ENCODE results near the gene DDI2.

Gene DDI2

GRCh38 chr1:15705184-15705566, 87.9 kb downstream of the DDI2 start:
- no peak for DNase-seq

GRCh38 chr1:15706751-15707150, 89.5 kb downstream of the DDI2 start:
- no peak for DNase-seq

GRCh38 chr1:15707239-15707925, 90.1 kb downstream of the DDI2 start:
- DNase-seq: no peak

GRCh38 chr1:15708486-15709137, 91.4 kb downstream of the DDI2 start:
- DNase-seq: no peak

- DNase-seq: no peak
These were observed 92.0 kb downstream of the DDI2 start for GRCh38 chr1:15709226-15709625.

- no peak for DNase-seq
These were observed 94.9 kb downstream of the DDI2 start for GRCh38 chr1:15712168-15712567.

GRCh38 chr1:15714406-15715136, 97.3 kb downstream of the DDI2 start:
- no peak for DNase-seq

GRCh38 chr1:15717418-15718125, 100.3 kb downstream of the DDI2 start:
- no peak for DNase-seq

GRCh38 chr1:15718199-15718601, 100.9 kb downstream of the DDI2 start:
- DNase-seq: no peak

All from hematopoietic multipotent progenitor cell treated with erythropoietin and hydrocortisone succinate and interleukin-3 and kit ligand, for 6 days (in vitro differentiated cells).